AG09319 (cell line): ENCODE results near the gene GSDMA.

Source experiments
- DNase-seq: peaks from one replicate; pipeline ENCODE4 v3.0.0-alpha.2; 2010; ENCODE audit warnings: low read depth; ENCODE audit errors: extremely low read depth
- CTCF ChIP-seq: IDR thresholded peaks from 2 replicates; pipeline ENCODE4 v1.5.1; 2011; ENCODE audit warnings: low read depth, mild to moderate bottlenecking, inconsistent platforms, low read length, moderate library complexity

The GSDMA gene

GRCh38 chr17:40021451-40021971, 58.7 kb downstream of the GSDMA start:
- no peak for TF ChIP-seq CTCF

GRCh38 chr17:40022497-40022896, 59.7 kb downstream of the GSDMA start:
- TF ChIP-seq CTCF: no peak
- DNase-seq: no peak

More at GRCh38 chr17:40021451-40021971, 58.7 kb downstream of the GSDMA start:
- peak; percentile 44 for DNase-seq

- no peak for DNase-seq
- TF ChIP-seq CTCF: no peak
These were observed 60.2 kb downstream of the GSDMA start for GRCh38 chr17:40022961-40023541.

GRCh38 chr17:40023590-40024292, 60.9 kb downstream of the GSDMA start:
- TF ChIP-seq CTCF: no peak

GRCh38 chr17:40024901-40025300, 62.1 kb downstream of the GSDMA start:
- no peak for TF ChIP-seq CTCF
- no peak for DNase-seq

More at GRCh38 chr17:40023590-40024292, 60.9 kb downstream of the GSDMA start:
- no peak for DNase-seq

GRCh38 chr17:40025559-40025958, 62.8 kb downstream of the GSDMA start:
- DNase-seq: no peak
- no peak for TF ChIP-seq CTCF
